Calu3 (cell line): ENCODE measurements around the gene ABCA10. TPM values are rescaled to one million over a fixed set of nuclear protein-coding genes. Genes with fewer than 3 reads are reported as not detected.

Source experiments
- BruUV-seq: library from RNA; stranded (reverse); fragments of 400-500 nt; replicated peaks from 2 replicates; lab custom pipeline; 2021; lab: Mats Ljungman, UMichigan
- CTCF ChIA-PET: fragments of 300-600 bp; sonication (Branson Sonifier 250); formaldehyde crosslinking; loops from one replicate; lab custom pipeline; 2022; ENCODE audit warnings: antibody characterized with exemption; lab: Charles Lee
- DNase-seq: peaks from one replicate; pipeline ENCODE4 v3.0.0; 2022
- H3K27ac Mint-ChIP-seq: one replicate; pipeline ENCODE4 v1.8.0; 2022; ENCODE audit warnings: mixed read lengths; ENCODE audit not compliant: unreplicated experiment
- H3K27me3 Mint-ChIP-seq: one replicate; pipeline ENCODE4 v1.8.0; 2022; ENCODE audit warnings: mixed read lengths; ENCODE audit not compliant: unreplicated experiment
- H3K36me3 Mint-ChIP-seq: one replicate; pipeline ENCODE4 v1.8.0; 2022; ENCODE audit warnings: mild to moderate bottlenecking, moderate library complexity, mixed read lengths; ENCODE audit not compliant: insufficient read depth, unreplicated experiment
- H3K4me1 Mint-ChIP-seq: one replicate; pipeline ENCODE4 v1.8.0; 2022; ENCODE audit warnings: mild to moderate bottlenecking, low read depth, mixed read lengths; ENCODE audit not compliant: unreplicated experiment
- H3K4me3 Mint-ChIP-seq: one replicate; pipeline ENCODE4 v1.8.0; 2022; ENCODE audit warnings: mild to moderate bottlenecking, low read depth, moderate library complexity, mixed read lengths; ENCODE audit not compliant: unreplicated experiment
- H3K9me3 Mint-ChIP-seq: one replicate; pipeline ENCODE4 v1.8.0; 2022; ENCODE audit warnings: low read depth, mixed read lengths; ENCODE audit not compliant: unreplicated experiment
- intact Hi-C: fragments of 100-400 bp; cut with micrococcal nuclease; formaldehyde crosslinking; loops from one replicate; pipeline ENCODE4 v1.10.0; 2022; ENCODE audit not compliant: unreplicated experiment
- total RNA-seq: library from RNA; stranded (reverse); gene quantifications from 2 replicates; pipeline ENCODE4 v1.2.3, GENCODE V29; 2022
- TF ChIP-seq, protein P1 (sequence below): fragments of 200-600 bp; IDR thresholded peaks from one replicate; pipeline ENCODE4 v1.8.0; 2022; ENCODE audit warnings: antibody characterized with exemption; ENCODE audit not compliant: unreplicated experiment

ABCA10 gene
- total RNA-seq, 1 experiment from 2014 or later, result 0.28 TPM

- BruUV-seq, result no TSS peak
- intact Hi-C loops, result no loop called here
Measured at GRCh38 chr17:69188064-69188463, 40.6 kb downstream of the ABCA10 start.

GRCh38 chr17:69187294-69187693 is 41.3 kb downstream of the ABCA10 start:
- DNase-seq, result no peak
- no peaks in the 10 kb centered on the region for H3K9me3 Mint-ChIP-seq
- no peaks in the 10 kb centered on the region for H3K4me1 Mint-ChIP-seq
- intact Hi-C loops, result no loop called here
- TF ChIP-seq, protein P1, sequence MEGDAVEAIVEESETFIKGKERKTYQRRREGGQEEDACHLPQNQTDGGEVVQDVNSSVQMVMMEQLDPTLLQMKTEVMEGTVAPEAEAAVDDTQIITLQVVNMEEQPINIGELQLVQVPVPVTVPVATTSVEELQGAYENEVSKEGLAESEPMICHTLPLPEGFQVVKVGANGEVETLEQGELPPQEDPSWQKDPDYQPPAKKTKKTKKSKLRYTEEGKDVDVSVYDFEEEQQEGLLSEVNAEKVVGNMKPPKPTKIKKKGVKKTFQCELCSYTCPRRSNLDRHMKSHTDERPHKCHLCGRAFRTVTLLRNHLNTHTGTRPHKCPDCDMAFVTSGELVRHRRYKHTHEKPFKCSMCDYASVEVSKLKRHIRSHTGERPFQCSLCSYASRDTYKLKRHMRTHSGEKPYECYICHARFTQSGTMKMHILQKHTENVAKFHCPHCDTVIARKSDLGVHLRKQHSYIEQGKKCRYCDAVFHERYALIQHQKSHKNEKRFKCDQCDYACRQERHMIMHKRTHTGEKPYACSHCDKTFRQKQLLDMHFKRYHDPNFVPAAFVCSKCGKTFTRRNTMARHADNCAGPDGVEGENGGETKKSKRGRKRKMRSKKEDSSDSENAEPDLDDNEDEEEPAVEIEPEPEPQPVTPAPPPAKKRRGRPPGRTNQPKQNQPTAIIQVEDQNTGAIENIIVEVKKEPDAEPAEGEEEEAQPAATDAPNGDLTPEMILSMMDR, result no peak
- H3K36me3 Mint-ChIP-seq, result no peaks in the 10 kb centered on the region
- H3K27me3 Mint-ChIP-seq, result no peaks in the 10 kb centered on the region
- no TSS peak for BruUV-seq
- CTCF ChIA-PET, result no interaction called here
- no peak overlapping the region for H3K27ac Mint-ChIP-seq
- no peak overlapping the region for H3K4me3 Mint-ChIP-seq

More at GRCh38 chr17:69188064-69188463, 40.6 kb downstream of the ABCA10 start:
- Mint-ChIP-seq H3K4me3 (no peak overlapping the region), H3K27me3 (no peaks in the 10 kb centered on the region), H3K4me1 (no peaks in the 10 kb centered on the region), H3K27ac (no peak overlapping the region), H3K9me3 (no peaks in the 10 kb centered on the region), H3K36me3 (no peaks in the 10 kb centered on the region)
- CTCF ChIA-PET, result no interaction called here
- DNase-seq, result no peak
- TF ChIP-seq, protein P1, result no peak

GRCh38 chr17:69179227-69179952 is 49.2 kb downstream of the ABCA10 start:
- Mint-ChIP-seq H3K4me1 (peaks cover 50% of the 10 kb centered on the region), H3K27ac (no peak overlapping the region), H3K27me3 (no peaks in the 10 kb centered on the region), H3K9me3 (peaks cover 4% of the 10 kb centered on the region), H3K36me3 (no peaks in the 10 kb centered on the region), H3K4me3 (no peak overlapping the region)
- TF ChIP-seq, protein P1, result no peak
- CTCF ChIA-PET, result interaction anchor here (1.6 kb wide), 1 partner anchor 37 kb away, joined by 3 read pairs; the partner anchor contains the start of gene ABCA6
- intact Hi-C loops, result loop anchor here (5.0 kb wide), 2 partner anchors 87 to 132 kb away; no protein-coding TSS in a partner anchor
- BruUV-seq, result no TSS peak
- peak; percentile 60 for DNase-seq

DNA sequence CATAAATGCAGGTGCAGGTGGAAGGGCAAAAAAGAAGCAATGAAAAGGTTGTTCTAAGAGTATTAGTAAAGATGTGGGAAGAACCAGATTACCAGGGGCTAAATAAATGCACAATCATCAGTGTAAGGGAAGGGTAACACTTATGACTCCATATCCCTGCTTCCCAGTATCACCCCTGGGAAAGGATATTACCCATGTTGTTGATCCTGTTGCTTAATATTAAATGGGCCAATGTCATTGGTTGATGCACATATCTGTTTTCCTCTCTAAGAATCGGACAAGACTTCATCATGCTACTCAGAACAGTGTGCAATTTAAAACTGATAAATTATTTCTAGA is 52.2 kb downstream of the ABCA10 start:
- Mint-ChIP-seq H3K27ac (peak overlapping the region; percentile 94), H3K4me1 (peaks cover 68% of the 10 kb centered on the region), H3K27me3 (no peaks in the 10 kb centered on the region), H3K36me3 (no peaks in the 10 kb centered on the region), H3K9me3 (peaks cover 4% of the 10 kb centered on the region), H3K4me3 (no peak overlapping the region)
- TF ChIP-seq, protein P1, result no peak
- intact Hi-C loops, result loop anchor here (5.0 kb wide), 2 partner anchors 84 to 129 kb away; no protein-coding TSS in a partner anchor
- DNase-seq, result no peak
- CTCF ChIA-PET, result no interaction called here
- no TSS peak for BruUV-seq
